ENCODE results near the gene TPI1.

TPI1 gene

GRCh38 chr12:6828781-6829535 lies 38.4 kb upstream of the TPI1 start:
- DNase-seq: peak; percentile 5

GRCh38 chr12:6829536-6830220 lies 37.7 kb upstream of the TPI1 start:
- no peak for DNase-seq

GRCh38 chr12:6830286-6830890 lies 36.9 kb upstream of the TPI1 start:
- DNase-seq: peak; percentile 5

- DNase-seq: no peak
Observed at GRCh38 chr12:6830999-6831398, 36.3 kb upstream of the TPI1 start.

- no peak for DNase-seq
Observed at GRCh38 chr12:6831450-6831995, 35.8 kb upstream of the TPI1 start.

- no peak for DNase-seq
Observed at GRCh38 chr12:6832125-6832524, 35.2 kb upstream of the TPI1 start.

- DNase-seq: no peak
Observed at GRCh38 chr12:6833189-6833890, 34.0 kb upstream of the TPI1 start.

GRCh38 chr12:6834254-6834653 lies 33.1 kb upstream of the TPI1 start:
- DNase-seq: no peak

- no peak for DNase-seq
Observed at GRCh38 chr12:6834873-6835272, 32.5 kb upstream of the TPI1 start.

GRCh38 chr12:6836851-6837250 lies 30.5 kb upstream of the TPI1 start:
- DNase-seq: no peak

GRCh38 chr12:6837370-6838060 lies 29.8 kb upstream of the TPI1 start:
- no peak for DNase-seq

GRCh38 chr12:6838854-6839253 lies 28.5 kb upstream of the TPI1 start:
- no peak for DNase-seq

GRCh38 chr12:6839482-6840201 lies 27.7 kb upstream of the TPI1 start:
- DNase-seq: no peak

GRCh38 chr12:6840330-6840729 lies 27.0 kb upstream of the TPI1 start:
- DNase-seq: no peak

GRCh38 chr12:6840761-6841515 lies 26.4 kb upstream of the TPI1 start, which contains the start of gene GNB3:
TSS of gene GNB3 (plus strand) at chr12:6840925. CDS start at chr12:6841288, 363 bp downstream.
- DNase-seq: no peak

GRCh38 chr12:6842075-6842474 lies 25.3 kb upstream of the TPI1 start:
- DNase-seq: no peak

- DNase-seq: no peak
Observed at GRCh38 chr12:6843118-6843902, 24.0 kb upstream of the TPI1 start.

GRCh38 chr12:6845395-6845794 lies 21.9 kb upstream of the TPI1 start:
- no peak for DNase-seq

GRCh38 chr12:6846316-6846869 lies 20.9 kb upstream of the TPI1 start:
- no peak for DNase-seq

- DNase-seq: no peak
Observed at GRCh38 chr12:6847676-6848075, 19.7 kb upstream of the TPI1 start.

Measured in inflammatory macrophage treated with lipopolysaccharide for 4 hours (primary cell).